GM18505 (cell line): ENCODE data around the gene KRTAP10-3.
"Not testable (repeated sequence)": the region's sequence is repeated elsewhere in the genome, so short reads cannot be mapped to it uniquely, and the experiment has no call there.

ENCODE experiments used
- ATAC-seq: cut with Tn5 transposase; IDR thresholded peaks from one replicate; pipeline ENCODE4 v1.9.1; 2021; ENCODE audit not compliant: unreplicated experiment
- POLR2A ChIP-seq: IDR thresholded peaks from 4 replicates; pipeline ENCODE4 v1.6.1; 2011; ENCODE audit warnings: borderline replicate concordance; ENCODE audit not compliant: insufficient read depth, insufficient read length; ENCODE audit errors: extremely low read depth

Gene KRTAP10-3, protein sequence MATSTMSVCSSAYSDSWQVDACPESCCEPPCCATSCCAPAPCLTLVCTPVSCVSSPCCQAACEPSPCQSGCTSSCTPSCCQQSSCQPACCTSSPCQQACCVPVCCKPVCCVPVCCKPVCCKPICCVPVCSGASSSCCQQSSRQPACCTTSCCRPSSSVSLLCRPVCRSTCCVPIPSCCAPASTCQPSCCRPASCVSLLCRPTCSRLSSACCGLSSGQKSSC

DNA sequence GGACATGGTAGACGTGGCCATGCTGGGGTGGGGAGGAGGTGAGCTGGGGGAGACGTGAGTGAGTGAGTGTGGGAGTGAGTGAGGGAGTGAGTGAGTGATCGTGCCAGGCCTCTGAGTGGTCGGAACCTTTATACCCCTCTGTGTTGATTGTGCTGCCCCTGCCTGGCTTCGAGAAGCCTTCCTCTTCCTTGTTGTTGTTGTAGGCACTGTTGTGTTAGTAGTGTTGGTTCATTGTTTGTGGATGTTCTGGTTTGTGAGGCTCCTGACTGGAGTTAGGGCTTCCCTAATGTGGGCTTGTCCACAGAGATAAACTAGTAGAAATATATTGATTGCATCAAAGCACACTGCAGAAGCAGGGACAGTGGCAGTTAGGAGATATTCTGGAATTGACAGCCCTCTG is at the start of gene KRTAP10-3:
Gene KRTAP10-3, minus strand, starts transcription at position 101 of the 400 bp plus-strand sequence. Its CDS starts 80 bp downstream, at position 21.
- no peak for TF ChIP-seq POLR2A
- ATAC-seq = no peak

DNA sequence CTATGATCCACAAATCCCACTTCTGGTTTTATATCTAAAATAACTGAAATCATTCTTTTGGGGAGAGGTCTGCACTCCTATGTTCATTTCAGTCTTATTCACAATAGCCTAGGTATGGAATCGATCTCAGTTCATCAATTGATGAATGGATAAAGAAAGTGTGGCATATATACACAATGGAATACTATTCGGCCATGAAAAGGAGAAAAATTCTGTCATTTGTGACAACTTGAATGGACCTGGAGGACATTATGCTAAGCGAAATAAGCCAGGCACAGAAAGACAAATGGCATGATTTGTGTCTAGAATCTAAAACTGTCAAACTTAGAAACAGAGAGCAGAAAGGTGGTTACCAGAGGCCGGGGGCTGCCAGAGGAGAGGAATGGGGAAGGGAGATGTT is 47.9 kb upstream of the KRTAP10-3 start:
- TF ChIP-seq POLR2A = no peak
- no peak for ATAC-seq

DNA sequence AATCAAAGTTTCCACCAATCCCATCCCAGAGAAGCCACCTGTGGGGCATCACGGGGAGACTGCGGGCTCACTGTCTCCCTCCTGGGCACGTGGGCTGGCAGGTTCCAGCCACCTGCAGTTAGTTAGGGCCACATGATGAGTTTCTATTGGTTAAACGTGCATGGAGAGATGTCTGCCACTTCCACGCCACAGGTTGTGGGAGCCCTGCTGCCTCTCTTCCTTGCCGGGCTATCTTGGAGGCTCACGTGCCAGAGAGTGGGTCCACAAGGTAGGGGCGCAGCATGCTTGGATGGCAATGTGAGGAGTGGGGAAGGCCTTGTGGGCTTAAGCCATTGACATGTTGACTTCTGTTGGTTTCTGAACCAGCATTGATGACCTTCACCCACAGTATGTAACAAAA is 45.3 kb upstream of the KRTAP10-3 start:
- TF ChIP-seq POLR2A = no peak
- no peak for ATAC-seq

DNA sequence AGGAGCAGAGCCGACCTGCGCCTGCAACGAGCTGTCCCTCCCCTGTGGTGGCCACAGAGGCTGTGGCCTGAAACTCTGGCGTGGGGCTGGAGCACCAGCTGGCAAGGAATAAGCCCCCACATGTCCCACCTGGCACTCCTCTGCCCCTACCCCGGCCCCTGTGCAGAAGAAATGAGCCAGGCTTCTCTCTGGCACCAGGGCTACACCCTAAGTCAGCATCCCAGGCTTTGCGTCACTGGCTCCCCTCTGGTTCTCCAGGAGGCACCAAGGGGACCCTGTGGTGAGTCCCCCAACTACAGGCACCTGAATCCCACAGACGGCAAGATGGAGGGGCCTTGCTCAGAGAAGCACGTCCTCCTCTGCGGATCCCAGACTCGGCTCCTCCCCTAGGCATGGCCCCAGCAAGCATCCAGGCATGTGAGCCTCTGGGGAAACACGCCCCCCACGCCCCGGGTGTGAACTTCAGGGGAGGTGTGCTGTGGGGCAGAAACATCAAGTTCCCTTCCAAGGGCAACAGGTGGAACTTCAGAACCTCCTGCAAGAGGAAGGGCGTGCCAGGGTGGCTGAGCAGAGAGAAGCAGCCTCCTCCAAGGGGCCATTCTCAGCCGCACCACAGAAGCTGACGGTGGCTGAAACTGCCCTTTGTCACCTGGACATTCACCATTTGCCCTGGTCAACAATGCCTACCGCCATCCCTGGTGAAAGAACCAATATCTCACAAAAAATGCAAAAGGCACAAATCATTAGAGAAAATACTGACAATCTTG is 44.7 kb upstream of the KRTAP10-3 start:
- no peak for ATAC-seq
- no peak for TF ChIP-seq POLR2A

DNA sequence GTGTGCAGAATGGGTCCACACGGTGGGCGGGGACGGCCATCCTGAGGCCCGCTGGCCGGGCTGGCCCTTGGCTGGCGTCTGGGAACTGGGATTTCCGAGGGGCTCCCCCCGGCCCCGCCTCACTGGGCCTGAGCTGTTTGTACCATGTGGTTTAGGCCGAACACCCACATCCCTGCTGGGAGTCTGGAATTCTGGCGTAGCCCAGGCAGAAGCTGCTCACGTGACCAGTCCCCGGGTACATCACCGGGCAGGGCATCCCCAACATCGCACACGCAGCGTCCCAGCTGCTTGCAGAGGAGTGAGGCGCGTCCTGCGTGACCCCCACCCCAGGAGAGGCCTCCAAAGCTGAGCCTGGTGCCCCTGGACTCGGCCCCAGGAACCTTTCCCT is 43.9 kb upstream of the KRTAP10-3 start:
- TF ChIP-seq POLR2A = no peak
- no peak for ATAC-seq

DNA sequence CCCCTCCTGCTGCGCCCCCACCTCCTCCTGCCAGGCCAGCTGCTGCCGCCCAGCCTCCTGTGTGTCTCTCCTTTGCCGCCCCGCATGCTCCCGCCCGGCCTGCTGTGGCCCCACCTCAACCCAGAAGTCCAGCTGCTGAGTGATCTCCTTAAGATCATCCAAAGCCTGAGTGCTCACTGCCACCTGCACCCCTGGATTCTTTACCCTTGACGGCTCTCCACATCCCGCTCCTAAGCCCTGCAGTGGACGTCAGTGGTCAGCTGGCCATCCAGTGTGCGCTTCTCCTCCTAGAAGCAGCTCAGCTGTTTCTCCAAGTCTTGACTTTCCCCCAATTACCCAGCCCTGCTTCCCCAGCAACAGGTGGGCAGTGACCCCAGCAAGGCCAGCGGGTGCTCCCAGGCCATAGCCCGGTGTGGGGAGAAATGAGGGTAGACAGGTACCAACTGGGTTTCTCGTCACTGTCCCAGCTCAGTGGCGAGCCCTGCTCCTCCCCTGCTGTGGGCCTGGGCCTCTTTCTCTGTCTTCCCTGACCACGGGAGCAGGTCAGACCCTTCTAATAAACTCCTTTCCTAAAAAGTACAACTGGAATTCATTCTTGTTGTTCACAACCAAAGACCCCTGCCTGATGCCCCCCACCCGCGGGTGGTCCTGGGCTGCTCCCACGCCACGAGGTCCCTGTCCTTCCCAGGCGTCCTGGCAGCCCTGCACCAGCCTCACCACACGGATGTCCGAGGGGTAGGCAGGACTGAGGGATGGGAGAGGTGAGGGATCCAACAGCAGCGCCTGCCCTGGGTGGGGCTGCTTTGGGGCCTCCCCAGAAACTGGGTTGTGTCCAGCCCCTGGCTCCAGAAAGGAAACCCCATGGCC is 43.2 kb upstream of the KRTAP10-3 start:
- ATAC-seq = no peak
- TF ChIP-seq POLR2A = no peak

DNA sequence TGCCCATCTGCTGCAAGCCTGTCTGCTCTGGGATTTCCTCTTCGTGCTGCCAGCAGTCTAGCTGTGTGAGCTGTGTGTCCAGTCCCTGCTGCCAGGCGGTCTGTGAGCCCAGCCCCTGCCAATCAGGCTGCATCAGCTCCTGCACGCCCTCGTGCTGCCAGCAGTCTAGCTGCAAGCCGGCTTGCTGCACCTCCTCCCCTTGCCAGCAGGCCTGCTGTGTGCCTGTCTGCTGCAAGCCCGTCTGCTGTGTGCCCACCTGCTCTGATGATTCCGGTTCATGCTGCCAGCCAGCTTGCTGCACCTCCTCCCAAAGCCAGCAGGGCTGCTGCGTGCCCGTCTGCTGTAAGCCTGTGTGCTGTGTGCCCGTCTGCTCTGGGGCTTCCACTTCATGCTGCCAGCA is 42.5 kb upstream of the KRTAP10-3 start:
- not testable (repeated sequence) for ATAC-seq

DNA sequence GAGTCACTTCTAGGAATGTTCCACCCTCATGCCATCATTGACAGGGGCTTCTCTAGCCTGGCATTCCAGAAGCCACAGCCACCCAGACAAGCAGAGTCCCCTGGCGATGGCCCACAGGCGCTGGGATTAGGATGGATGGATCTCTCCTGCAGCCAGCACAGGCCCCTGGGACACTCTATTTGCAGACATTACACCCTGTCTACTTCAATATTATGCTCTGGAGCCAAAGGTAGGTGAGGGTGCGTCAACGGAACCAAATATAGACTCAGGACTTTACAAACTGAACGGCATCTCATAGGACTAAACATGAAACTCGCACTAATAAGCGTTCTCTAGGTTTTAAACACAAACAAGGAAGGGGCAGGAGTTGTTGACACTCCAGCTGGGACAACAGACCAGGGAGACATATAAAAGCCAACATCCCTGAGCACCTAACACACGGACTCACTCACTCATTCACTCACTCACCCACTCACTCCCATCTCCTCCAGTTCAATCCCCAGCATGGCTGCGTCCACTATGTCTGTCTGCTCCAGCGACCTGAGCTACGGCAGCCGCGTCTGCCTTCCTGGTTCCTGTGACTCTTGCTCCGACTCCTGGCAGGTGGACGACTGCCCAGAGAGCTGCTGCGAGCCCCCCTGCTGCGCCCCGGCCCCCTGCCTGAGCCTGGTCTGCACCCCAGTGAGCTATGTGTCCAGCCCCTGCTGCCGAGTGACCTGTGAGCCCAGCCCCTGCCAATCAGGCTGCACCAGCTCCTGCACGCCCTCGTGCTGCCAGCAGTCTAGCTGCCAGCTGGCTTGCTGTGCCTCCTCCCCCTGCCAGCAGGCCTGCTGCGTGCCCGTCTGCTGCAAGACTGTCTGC is 41.8 kb upstream of the KRTAP10-3 start, which contains the start of gene KRTAP10-7:
Gene KRTAP10-7, plus strand, starts transcription at position 480 of the 861 bp plus-strand sequence. Its CDS starts 25 bp downstream, at position 505.
- ATAC-seq = not testable (repeated sequence)

DNA sequence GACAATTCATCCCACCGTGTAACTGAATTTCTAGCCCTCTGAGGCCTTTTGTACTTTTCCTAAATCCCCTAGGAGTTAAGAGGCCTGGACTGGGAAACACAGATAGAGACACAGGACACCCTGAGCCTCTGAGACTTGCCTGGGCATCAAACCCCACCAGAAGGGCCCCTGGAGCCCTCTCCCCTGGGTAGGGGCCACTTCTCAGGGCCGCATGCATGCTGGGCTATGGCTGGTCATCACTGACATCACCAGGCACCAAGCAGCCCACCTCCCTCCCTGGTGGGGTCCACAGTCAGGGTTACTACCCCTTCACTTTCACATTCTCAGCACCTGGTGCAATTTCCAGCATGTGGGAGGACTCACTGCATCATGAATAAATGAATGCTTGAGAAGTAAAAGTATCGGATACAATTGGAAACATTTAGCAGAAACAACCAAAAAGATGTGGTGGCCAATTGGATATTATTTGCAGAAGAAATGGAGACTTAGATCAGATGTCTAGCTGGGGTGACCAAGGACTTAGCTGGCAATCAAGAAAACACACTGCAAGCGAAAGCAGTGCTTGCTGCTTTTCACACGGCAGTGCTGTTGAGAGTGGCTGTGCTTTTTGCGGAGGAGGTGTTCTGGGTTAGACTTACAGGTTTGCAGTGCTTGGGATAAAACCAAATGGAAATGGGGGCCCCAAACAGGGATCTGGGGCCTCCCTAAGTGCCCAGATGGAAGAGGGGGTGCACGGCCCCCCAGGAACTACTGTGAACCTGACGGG is 40.9 kb upstream of the KRTAP10-3 start:
- TF ChIP-seq POLR2A = no peak
- no peak for ATAC-seq

DNA sequence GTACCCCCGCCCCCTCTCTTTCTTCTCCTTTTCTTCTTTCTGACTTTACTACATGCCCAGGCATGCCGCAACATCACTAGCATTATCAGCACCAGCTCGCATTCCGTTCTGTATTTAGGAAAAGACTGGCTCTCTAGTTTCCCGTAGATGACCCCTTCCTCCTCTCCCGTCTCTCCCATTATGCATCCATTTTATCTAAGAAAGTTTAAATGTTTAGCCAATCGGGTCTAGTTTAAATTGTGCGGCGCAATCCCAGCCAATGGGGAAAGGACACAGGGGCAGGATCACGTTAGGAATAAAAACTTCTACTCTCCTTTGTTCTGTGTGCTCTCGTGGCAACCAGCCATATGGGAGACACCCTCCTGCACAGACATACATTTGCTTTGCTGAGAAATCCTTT is 39.5 kb upstream of the KRTAP10-3 start:
- TF ChIP-seq POLR2A = no peak
- no peak for ATAC-seq

DNA sequence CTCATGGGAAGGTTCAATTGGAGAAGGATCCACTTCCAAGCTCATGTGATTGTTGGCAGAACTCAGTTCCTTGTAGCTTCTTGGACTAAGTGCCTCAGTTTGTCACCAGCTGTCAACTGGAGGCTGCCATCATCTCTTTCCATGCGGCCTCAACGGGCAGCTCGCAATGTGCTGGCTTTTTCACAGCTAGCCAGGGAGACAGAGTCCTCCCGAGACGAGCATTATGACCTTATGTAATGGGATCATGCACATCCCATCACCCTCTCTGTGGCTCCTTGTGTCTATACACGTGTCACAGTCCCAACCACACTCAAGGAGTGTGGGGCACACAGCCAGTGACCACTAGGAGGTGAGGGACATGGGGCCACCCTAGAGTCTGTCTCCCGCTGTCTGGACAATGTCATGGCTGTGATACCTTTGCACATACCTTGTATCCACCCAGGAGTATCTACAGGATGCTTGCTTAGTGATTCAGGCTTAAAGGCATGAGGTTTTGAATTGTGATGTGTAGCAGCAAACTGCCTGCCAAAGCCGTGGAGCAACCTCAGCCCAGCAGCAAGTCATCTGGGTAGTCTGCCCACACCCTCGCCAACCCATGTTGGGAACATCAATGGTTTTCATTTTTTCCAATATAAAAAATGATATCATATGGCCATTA is 37.6 kb upstream of the KRTAP10-3 start:
- no peak for TF ChIP-seq POLR2A
- no peak for ATAC-seq

DNA sequence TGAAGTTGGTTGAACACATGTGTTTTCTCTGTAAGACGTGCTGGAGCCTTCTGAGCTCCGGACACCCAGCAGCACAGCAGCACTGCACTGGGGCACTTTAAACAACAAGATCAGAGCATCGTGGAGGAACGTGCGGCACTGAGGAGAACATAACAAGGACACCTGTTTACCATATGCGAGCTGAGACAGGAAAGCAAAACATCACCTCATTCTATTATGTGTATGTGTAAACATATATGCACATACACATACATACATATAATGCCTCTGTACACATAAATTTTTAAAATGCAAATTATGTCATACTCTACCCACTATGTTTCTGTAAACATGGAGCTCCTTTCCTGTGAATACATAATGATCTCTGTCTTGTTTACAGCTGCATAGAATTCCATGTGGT is 36.9 kb upstream of the KRTAP10-3 start:
- no peak for TF ChIP-seq POLR2A
- no peak for ATAC-seq

DNA sequence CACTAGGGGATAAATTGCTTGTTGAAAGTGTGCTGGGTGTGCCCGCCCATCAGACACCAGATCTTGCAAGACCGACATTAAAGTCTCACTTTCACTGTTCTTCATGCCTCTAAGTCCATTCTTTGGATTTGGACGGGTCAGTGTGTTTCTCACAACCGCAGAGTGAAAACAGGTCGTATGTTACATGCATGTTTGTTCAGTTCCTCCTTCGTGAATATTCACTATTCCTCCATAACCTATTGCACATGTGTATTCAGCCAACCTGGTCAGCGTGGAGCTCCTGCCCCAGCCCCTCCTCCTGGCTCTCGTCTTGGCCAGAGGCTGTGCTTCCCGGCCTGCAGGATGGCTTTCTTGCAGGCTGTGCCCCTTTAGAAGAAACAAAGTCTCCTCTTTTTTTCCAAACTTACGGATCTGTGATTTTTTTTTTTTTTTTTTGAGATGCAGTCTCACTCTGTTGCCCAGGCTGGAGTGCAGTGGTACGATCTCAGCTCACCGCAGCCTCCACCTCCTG is 35.9 kb upstream of the KRTAP10-3 start:
- ATAC-seq = no peak
- TF ChIP-seq POLR2A = no peak
